Measurements from ENCODE around the gene POU2AF2.
A peak's percentile ranks its signal among the peaks of the same experiment; 100 is the strongest.

POU2AF2 gene

GRCh38 chr11:111329306-111330204 is 84.0 kb downstream of the POU2AF2 start:
- H3K4me3 ChIP-seq (replicated peaks; ENCODE audit: low read depth, low read length), result no peak overlapping the region
- no peak for TF ChIP-seq CTCF (IDR thresholded peaks at IDR 0.05; ENCODE audit: low read length, missing control alignments)

GRCh38 chr11:111330234-111330893 is 84.8 kb downstream of the POU2AF2 start:
- DNase-seq (ENCODE audit: low read depth), result no peak
- no peak overlapping the region for H3K4me3 ChIP-seq (replicated peaks; ENCODE audit: low read depth, low read length)
- no peak for TF ChIP-seq CTCF (IDR thresholded peaks at IDR 0.05; ENCODE audit: low read length, missing control alignments)

More at GRCh38 chr11:111329306-111330204, 84.0 kb downstream of the POU2AF2 start:
- no peak for DNase-seq (ENCODE audit: low read depth)

- peak; percentile 38 for DNase-seq (ENCODE audit: low read depth)
- H3K4me3 ChIP-seq (replicated peaks; ENCODE audit: low read depth, low read length), result no peak overlapping the region
These were observed 86.4 kb downstream of the POU2AF2 start for GRCh38 chr11:111331711-111332479.

GRCh38 chr11:111334532-111335502 is 89.3 kb downstream of the POU2AF2 start:
- no peak for DNase-seq (ENCODE audit: low read depth)
- TF ChIP-seq CTCF (IDR thresholded peaks at IDR 0.05; ENCODE audit: low read length, missing control alignments), result no peak
- no peak overlapping the region for H3K4me3 ChIP-seq (replicated peaks; ENCODE audit: low read depth, low read length)

More at GRCh38 chr11:111331711-111332479, 86.4 kb downstream of the POU2AF2 start:
- TF ChIP-seq CTCF (IDR thresholded peaks at IDR 0.05; ENCODE audit: low read length, missing control alignments), result no peak

GRCh38 chr11:111335549-111335948 is 90.0 kb downstream of the POU2AF2 start:
- no peak overlapping the region for H3K4me3 ChIP-seq (replicated peaks; ENCODE audit: low read depth, low read length)
- no peak for TF ChIP-seq CTCF (IDR thresholded peaks at IDR 0.05; ENCODE audit: low read length, missing control alignments)
- DNase-seq (ENCODE audit: low read depth), result no peak
